CD14-positive monocyte (primary cell): Measurements from ENCODE around the gene CTNNBL1. TPM values are rescaled to one million over a fixed set of nuclear protein-coding genes. Genes with fewer than 3 reads are reported as not detected.

Source experiments
- DNase-seq, 3 donors: peaks; one replicate each; pipeline ENCODE4 v3.0.0-alpha.2; 2011 to 2022
- H2AFZ ChIP-seq: 2 replicates; pipeline ENCODE4 v1.6.0; 2012; ENCODE audit warnings: mild to moderate bottlenecking, low read depth, low read length, inconsistent platforms; ENCODE audit not compliant: insufficient read depth, poor library complexity, severe bottlenecking
- H3K27ac ChIP-seq, 2 donors: 1 replicate in 1 of 2; 2 replicates in 1 of 2; pipeline ENCODE4 v1.5.1; 2012 to 2013; ENCODE audit warnings: low read length in 2 of 2, control low read depth in 1 of 2, inconsistent platforms in 1 of 2, low read depth in 1 of 2, mild to moderate bottlenecking in 1 of 2
- H3K27me3 ChIP-seq, 2 donors: one replicate each; pipeline versions ENCODE4 v1.6.0 to v1.6.1; 2011 to 2013; ENCODE audit warnings: low read length in 2 of 2; ENCODE audit not compliant: control insufficient read depth in 2 of 2, insufficient read depth in 2 of 2
- H3K36me3 ChIP-seq, 2 donors: replicated peaks in 1 of 2; 1 replicate in 1 of 2; 2 replicates in 1 of 2; pipeline versions ENCODE4 v1.5.1 to v1.6.1; 2012 to 2013; ENCODE audit warnings: low read length in 2 of 2, control low read depth in 1 of 2, inconsistent platforms in 1 of 2, mild to moderate bottlenecking in 1 of 2; ENCODE audit not compliant: insufficient read depth in 2 of 2, control insufficient read depth in 1 of 2
- H3K4me1 ChIP-seq, 2 donors: 1 replicate in 1 of 2; 2 replicates in 1 of 2; pipeline versions ENCODE4 v1.5.1 to v1.6.1; 2012 to 2013; ENCODE audit warnings: low read length in 2 of 2, control low read depth in 1 of 2, inconsistent platforms in 1 of 2, mild to moderate bottlenecking in 1 of 2, moderate library complexity in 1 of 2; ENCODE audit not compliant: insufficient read depth in 2 of 2, control insufficient read depth in 1 of 2
- H3K4me2 ChIP-seq: replicated peaks from 2 replicates; pipeline ENCODE3; 2012; ENCODE audit warnings: low read length, moderate library complexity, mild to moderate bottlenecking; ENCODE audit not compliant: poor library complexity, severe bottlenecking; ENCODE audit errors: extremely low read depth
- H3K4me3 ChIP-seq, 3 experiments: fragments of 200-600 bp in 1 of 3; sonication (generic) in 1 of 3; replicated peaks in 1 of 3; 1 replicate in 2 of 3; 2 replicates in 1 of 3; pipeline ENCODE4 v1.5.1; 2011 to 2013; ENCODE audit warnings: low read length in 3 of 3, mild to moderate bottlenecking in 3 of 3, control low read depth in 2 of 3, low read depth in 2 of 3, inconsistent platforms in 1 of 3, moderate library complexity in 1 of 3
- H3K79me2 ChIP-seq: 2 replicates; pipeline ENCODE4 v1.6.0; 2012; ENCODE audit warnings: mild to moderate bottlenecking, control low read depth, inconsistent platforms, low read length, moderate library complexity; ENCODE audit not compliant: insufficient read depth
- H3K9ac ChIP-seq: 2 replicates; pipeline ENCODE4 v1.6.0; 2017; ENCODE audit warnings: low read length, mild to moderate bottlenecking; ENCODE audit not compliant: insufficient read depth, poor library complexity, severe bottlenecking
- H3K9me3 ChIP-seq, 2 donors: replicated peaks in 1 of 2; 1 replicate in 1 of 2; 2 replicates in 1 of 2; pipeline versions ENCODE4 v1.5.1 to v1.6.1; 2012 to 2013; ENCODE audit warnings: low read length in 2 of 2, control low read depth in 1 of 2; ENCODE audit not compliant: control insufficient read depth in 1 of 2, insufficient read depth in 1 of 2
- H4K20me1 ChIP-seq: 2 replicates; pipeline ENCODE4 v1.6.0; 2012; ENCODE audit warnings: mild to moderate bottlenecking, low read length, control low read depth, moderate library complexity; ENCODE audit not compliant: insufficient read depth
- H3K27ac Mint-ChIP-seq, 7 donors: one replicate each; pipeline ENCODE4 v1.8.0; 2020; ENCODE audit warnings: mild to moderate bottlenecking in 7 of 7, mixed read lengths in 7 of 7, moderate library complexity in 6 of 7, inconsistent platforms in 2 of 7
- H3K27me3 Mint-ChIP-seq, 3 donors: one replicate each; pipeline ENCODE4 v1.8.0; 2021 to 2022; ENCODE audit warnings: low read depth in 3 of 3, mild to moderate bottlenecking in 3 of 3, mixed read lengths in 3 of 3, moderate library complexity in 3 of 3, inconsistent platforms in 1 of 3
- H3K36me3 Mint-ChIP-seq, 2 donors: one replicate each; pipeline ENCODE4 v1.8.0; 2020; ENCODE audit warnings: mixed read lengths in 2 of 2, inconsistent platforms in 1 of 2, mild to moderate bottlenecking in 1 of 2
- H3K4me1 Mint-ChIP-seq: one replicate; pipeline ENCODE4 v1.8.0; 2020; ENCODE audit warnings: mild to moderate bottlenecking, mixed read lengths
- H3K4me3 Mint-ChIP-seq, 2 donors: one replicate each; pipeline ENCODE4 v1.8.0; 2020; ENCODE audit warnings: mild to moderate bottlenecking in 2 of 2, mixed read lengths in 2 of 2, moderate library complexity in 1 of 2
- H3K9me3 Mint-ChIP-seq, 7 donors: one replicate each; pipeline ENCODE4 v1.8.0; 2020 to 2022; ENCODE audit warnings: mixed read lengths in 7 of 7, mild to moderate bottlenecking in 6 of 7, moderate library complexity in 6 of 7, inconsistent platforms in 2 of 7
- WGBS: methylation state at CpG from one replicate; pipeline ENCODE4 v1.1.5; 2013; ENCODE audit warnings: missing lambda C conversion rate; ENCODE audit not compliant: insufficient coverage; 5-methylcytosine and 5-hydroxymethylcytosine counted together
- intact Hi-C, 2 donors: fragments of 100-400 bp; cut with micrococcal nuclease; formaldehyde crosslinking; loops; one replicate each; pipeline versions ENCODE4 v1.15.0 to v1.15.1; 2023
- polyA plus RNA-seq, 3 donors: library from polyadenylated mRNA; depleted of rRNA in 1 of 3; unstranded in 2 of 3; stranded (reverse) in 1 of 3; fragments of 300-500 nt in 2 of 3; fragments of >200 nt in 1 of 3; fragmentation: Illumina TruSeq in 2 of 3; gene quantifications; 1 replicate in 2 of 3; 2 replicates in 1 of 3; pipeline ENCODE4 v1.2.3, GENCODE V29; 2012 to 2021
- TF ChIP-seq, protein P1 (sequence below): fragments of 200-600 bp; IDR thresholded peaks from one replicate; pipeline ENCODE4 v1.8.0; 2022; ENCODE audit warnings: antibody characterized with exemption, mild to moderate bottlenecking

CTNNBL1 gene
- polyA plus RNA-seq, 3 donors = 35.5 to 83.2 (median 77.3) TPM

GRCh38 chr20:37903317-37904007 lies 209.6 kb downstream of the CTNNBL1 start:
- peaks cover 3 to 9% of the 10 kb centered on the region in 2 donors for H3K36me3 Mint-ChIP-seq
- H3K9me3 Mint-ChIP-seq = peaks cover 0 to 13% (median 7%) of the 10 kb centered on the region in 7 donors
- H3K27me3 Mint-ChIP-seq = peaks cover 56 to 84% (median 66%) of the 10 kb centered on the region in 3 donors
- no peak overlapping the region for H2AFZ ChIP-seq
- peaks cover 3% of the 10 kb centered on the region for H3K4me1 Mint-ChIP-seq
- intact Hi-C loops = no loop called here
- TF ChIP-seq, protein P1, sequence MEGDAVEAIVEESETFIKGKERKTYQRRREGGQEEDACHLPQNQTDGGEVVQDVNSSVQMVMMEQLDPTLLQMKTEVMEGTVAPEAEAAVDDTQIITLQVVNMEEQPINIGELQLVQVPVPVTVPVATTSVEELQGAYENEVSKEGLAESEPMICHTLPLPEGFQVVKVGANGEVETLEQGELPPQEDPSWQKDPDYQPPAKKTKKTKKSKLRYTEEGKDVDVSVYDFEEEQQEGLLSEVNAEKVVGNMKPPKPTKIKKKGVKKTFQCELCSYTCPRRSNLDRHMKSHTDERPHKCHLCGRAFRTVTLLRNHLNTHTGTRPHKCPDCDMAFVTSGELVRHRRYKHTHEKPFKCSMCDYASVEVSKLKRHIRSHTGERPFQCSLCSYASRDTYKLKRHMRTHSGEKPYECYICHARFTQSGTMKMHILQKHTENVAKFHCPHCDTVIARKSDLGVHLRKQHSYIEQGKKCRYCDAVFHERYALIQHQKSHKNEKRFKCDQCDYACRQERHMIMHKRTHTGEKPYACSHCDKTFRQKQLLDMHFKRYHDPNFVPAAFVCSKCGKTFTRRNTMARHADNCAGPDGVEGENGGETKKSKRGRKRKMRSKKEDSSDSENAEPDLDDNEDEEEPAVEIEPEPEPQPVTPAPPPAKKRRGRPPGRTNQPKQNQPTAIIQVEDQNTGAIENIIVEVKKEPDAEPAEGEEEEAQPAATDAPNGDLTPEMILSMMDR = peak; percentile 20
- H4K20me1 ChIP-seq = no peaks in the 10 kb centered on the region
- H3K4me3 Mint-ChIP-seq = peak overlapping the region; percentile 8 to 96
- H3K79me2 ChIP-seq = no peaks in the 10 kb centered on the region
- 24% methylated on average over 66 of the region's 67 CpGs for WGBS
- H3K4me3 ChIP-seq = no peak overlapping the region
- DNase-seq = no peak
- H3K36me3 ChIP-seq = no peaks in the 10 kb centered on the region
- H3K9ac ChIP-seq = no peak overlapping the region
- H3K27ac Mint-ChIP-seq = no peak overlapping the region
- no peak overlapping the region for H3K27ac ChIP-seq
- no peak overlapping the region for H3K4me2 ChIP-seq
- peaks cover 0 to 6% of the 10 kb centered on the region in 2 donors for H3K9me3 ChIP-seq
- no peaks in the 10 kb centered on the region for H3K4me1 ChIP-seq
- H3K27me3 ChIP-seq = peaks cover 32 to 79% of the 10 kb centered on the region in 2 donors

DNA sequence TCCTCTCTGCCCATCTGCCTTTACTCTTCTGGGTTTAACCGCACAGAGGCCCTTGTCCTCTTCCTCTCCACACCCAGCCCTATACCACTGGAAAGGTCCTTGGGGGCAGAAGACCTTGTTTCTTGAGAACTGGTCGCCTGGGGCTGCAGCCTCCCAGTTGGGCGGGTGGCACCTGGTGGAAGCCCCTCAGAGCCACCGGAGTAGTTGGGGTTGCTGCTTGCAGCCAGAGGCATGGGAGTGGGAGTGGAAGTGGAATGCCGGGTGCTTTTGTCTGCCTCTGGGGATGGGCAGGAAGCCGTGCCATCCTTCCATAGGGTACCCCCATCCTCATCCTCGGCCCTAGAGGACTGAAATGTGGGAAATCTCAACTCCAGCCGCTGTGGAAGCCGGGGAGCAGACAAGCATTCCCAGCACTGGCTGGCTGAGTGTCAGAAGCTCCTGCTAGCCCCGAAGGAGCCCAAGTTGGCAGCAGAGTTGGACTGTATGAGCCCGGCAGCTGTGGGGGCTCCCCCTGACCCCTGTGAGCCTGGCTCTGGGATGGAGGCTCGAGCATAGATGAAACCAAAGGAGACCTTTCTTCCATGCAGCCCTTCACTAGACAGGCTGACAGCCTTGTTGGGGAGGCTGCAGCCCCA lies 210.3 kb downstream of the CTNNBL1 start:
- peaks cover 32 to 79% of the 10 kb centered on the region in 2 donors for H3K27me3 ChIP-seq
- intact Hi-C loops = no loop called here

More for the DNA sequence above, 210.3 kb downstream of the CTNNBL1 start:
- H3K9me3 ChIP-seq = peaks cover 0 to 6% of the 10 kb centered on the region in 2 donors
- H3K4me2 ChIP-seq = no peak overlapping the region
- Mint-ChIP-seq H3K4me3 (peak overlapping the region in 1 of 2 donors; percentile 96), H3K4me1 (peaks cover 3% of the 10 kb centered on the region), H3K36me3 (peaks cover 3 to 9% of the 10 kb centered on the region in 2 donors), H3K27me3 (peaks cover 58 to 90% (median 71%) of the 10 kb centered on the region in 3 donors), H3K27ac (no peak overlapping the region), H3K9me3 (peaks cover 0 to 13% (median 7%) of the 10 kb centered on the region in 7 donors)
- H3K4me3 ChIP-seq = no peak overlapping the region
- H3K4me1 ChIP-seq = no peaks in the 10 kb centered on the region
- H3K9ac ChIP-seq = no peak overlapping the region
- H2AFZ ChIP-seq = no peak overlapping the region
- no peaks in the 10 kb centered on the region for H4K20me1 ChIP-seq
- no peaks in the 10 kb centered on the region for H3K36me3 ChIP-seq
- H3K27ac ChIP-seq = no peak overlapping the region
- 80% methylated on average over 5 of the region's 12 CpGs for WGBS
- DNase-seq = no peak
- no peaks in the 10 kb centered on the region for H3K79me2 ChIP-seq
- TF ChIP-seq, protein P1 = no peak
